Jurkat, Clone E6-1 (cell line): ENCODE data around the gene TBC1D22A.

Experiments
- DNase-seq: peaks from one replicate; pipeline ENCODE4 v3.0.0-alpha.2; 2011; ENCODE audit warnings: low read depth, low spot score
- H3K4me3 ChIP-seq: 2 replicates; pipeline ENCODE4 v1.5.1; 2011; ENCODE audit warnings: mild to moderate bottlenecking, low read length, control low read depth, moderate library complexity

The TBC1D22A gene

DNA sequence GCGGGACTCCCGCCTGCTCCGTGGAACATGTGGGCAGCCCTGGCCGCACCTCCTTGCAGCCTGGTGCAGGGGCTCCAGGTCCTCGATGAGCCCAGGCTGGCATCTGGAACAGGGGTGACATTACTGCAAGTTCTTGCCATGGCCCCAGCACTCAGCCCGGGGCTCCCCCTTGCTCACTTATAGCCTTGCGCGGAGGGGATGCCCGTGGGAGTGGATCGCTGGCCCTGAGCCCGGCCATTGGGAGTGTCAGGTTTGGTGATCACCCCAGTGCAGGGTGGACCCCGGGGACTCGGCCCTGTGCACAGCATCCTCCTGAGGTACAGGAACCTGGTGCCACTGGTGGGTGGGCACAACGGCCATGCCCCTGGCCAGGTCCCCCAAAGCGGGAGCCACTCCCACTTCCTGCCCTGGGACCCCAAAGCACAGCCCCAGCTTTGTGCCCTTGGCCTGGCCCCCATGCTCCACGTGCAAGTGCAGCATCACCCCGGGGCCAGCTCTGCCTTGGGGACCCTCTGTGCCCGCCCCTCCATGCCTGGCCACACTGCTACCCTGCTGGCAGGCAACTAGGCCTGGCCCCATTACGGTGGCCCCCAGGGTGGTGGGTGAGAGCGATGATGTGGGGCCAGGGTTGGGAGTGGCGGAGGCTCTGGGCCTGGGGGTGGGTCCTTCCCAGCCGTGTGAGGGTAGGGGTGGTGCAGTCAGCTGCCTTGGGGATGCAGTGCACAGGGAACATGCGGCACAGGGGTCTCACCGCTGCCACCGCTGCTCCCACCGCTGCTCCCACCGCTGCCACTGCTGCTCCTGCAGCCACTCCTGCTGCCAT, 439.8 kb downstream of the TBC1D22A start:
- DNase-seq, result no peak
- no peak overlapping the region for H3K4me3 ChIP-seq

DNA sequence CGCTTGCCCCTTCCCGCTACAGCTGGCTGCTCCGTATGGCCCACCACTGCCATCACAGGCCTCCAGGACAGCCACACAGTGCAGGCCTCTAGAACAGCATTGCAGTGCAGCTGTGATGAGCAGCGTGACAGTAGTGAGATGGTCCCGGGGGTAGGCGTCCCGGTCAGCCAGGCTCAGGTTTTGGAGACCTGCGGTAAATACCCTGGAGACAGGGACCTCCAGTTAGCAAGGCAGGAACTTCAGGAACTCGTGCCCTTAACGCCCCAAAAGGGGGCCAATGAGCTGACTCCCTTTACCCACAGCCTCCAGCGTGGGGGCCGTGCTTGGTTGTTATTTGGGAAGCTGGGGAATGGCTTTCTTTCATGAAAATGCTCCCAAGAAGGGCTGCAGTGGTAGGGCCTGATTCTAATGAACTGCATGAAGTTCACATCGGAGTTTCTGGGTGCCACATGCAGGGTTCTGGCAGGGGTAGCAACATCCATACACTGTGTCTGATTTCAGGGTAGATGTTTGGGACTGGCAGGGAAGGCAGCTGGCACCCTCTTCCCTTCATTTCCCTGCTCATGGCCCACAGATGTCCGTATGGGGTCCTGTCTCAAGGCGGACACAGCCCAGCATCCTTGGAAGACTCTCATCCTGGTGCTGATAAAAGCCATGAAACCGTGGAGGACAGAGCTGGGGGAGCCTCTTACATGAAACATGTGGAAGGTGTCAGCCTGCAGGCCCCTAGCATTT, 440.5 kb downstream of the TBC1D22A start:
- H3K4me3 ChIP-seq, result no peak overlapping the region
- no peak for DNase-seq

DNA sequence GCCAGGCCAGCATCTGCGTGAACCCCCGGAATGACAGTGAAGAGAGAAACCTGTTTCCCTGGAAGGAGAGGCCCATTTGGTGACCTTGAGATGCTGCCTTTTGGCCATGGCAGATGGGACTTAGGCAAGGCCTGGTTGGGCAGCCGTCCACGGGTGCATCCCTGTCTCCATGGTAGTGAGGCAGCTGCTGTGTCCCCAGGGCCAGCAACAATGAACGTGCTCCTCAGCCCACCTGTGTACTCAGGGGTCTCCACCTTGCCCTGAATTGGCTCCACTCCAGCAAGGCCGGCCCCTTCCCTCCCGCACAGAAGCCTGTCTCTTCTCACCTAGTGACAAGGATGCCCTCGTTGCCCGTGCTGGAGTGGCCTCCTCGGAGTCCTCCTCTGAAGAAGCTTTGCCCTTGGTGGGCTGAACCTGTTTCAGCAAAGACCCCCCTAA, 441.1 kb downstream of the TBC1D22A start:
- H3K4me3 ChIP-seq, result no peak overlapping the region
- no peak for DNase-seq

DNA sequence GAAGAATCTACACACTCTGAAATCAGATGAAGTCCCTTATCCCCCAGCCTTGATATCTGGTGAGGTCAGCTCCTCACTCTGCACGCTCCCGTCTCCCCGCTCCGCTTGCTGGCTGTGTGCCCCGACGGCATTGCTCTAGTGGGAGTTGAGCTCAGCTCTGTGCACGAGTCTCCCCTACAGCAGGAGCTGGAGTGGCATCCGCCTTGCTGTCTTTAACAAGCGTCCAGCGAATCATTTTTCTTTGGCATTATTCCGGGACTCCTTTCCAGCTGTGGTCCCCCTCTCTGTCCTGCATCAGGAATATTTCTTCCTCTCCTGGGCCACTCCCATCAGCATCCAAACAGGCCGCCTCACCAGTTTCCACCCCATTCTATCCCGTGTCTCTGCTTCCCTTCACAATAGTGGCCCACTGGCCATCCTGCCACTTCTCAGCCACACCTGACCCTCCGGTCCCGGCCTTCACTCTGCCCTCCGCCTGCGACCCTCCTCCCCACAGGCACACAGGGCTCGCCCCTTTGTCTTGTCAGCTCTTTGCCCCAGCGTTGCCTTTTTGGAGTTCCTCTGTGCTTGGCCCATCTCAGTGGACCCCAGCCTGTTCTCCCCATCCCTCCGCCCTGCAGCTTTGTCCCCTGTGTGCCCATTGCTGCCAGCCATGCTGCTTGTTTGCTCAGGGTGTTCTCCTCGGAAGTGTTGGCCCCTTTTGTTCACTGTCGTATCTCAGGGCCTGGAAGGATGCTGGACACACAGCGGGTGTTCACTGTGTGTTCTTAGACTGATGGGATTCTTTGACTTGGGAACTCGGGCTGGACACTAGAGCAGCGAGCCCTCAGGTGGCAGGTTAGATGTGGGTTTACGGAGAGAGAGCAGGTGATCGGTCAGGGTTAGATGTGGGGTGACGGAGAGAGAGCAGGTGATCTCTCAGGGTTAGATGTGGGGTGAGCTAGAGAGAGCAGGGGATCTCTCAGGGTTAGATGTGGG, 441.8 kb downstream of the TBC1D22A start:
- DNase-seq, result no peak
- H3K4me3 ChIP-seq, result no peak overlapping the region

DNA sequence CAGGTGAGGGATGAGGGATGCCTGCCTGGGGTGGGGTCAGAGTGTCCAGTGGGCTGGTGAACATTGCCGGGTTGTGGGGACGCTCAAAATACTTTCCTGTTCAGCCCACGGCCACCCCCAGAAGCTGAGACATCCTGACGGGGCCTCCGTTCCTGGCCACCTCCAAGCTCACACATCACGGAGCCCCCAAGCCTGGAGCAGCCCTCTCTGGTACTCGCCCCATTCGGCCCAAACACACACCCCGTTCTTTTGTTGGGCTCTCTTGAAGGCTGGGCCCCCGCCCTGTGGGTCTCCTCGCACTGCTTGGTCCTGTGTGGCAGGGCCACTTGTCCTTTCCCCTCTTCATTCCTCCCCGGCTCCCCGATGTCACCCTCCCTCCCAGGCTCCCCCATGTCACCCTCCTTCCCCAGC, 442.6 kb downstream of the TBC1D22A start:
- DNase-seq, result no peak

DNA sequence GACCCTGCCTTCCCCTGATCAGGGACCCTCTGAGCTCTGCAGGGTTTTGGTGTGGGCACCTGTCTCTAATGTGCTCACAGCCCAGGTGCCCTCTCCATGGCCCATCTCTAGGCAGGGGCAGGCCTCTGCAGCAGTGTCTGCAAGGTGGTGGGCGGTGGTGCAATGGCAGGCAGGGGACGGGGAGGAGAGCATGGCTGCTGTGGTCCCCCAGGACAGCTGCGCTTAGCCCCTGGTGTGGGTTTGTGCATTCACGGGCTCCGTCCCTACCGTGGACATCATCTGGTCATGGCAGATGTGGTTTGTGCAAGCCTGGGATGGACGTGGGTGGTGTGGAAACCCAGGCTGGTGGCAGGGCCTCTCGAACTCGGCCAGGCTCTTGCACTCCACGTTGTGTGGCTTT, 443.1 kb downstream of the TBC1D22A start:
- DNase-seq, result no peak
- no peak overlapping the region for H3K4me3 ChIP-seq

More for the DNA sequence above, 442.6 kb downstream of the TBC1D22A start:
- no peak overlapping the region for H3K4me3 ChIP-seq

DNA sequence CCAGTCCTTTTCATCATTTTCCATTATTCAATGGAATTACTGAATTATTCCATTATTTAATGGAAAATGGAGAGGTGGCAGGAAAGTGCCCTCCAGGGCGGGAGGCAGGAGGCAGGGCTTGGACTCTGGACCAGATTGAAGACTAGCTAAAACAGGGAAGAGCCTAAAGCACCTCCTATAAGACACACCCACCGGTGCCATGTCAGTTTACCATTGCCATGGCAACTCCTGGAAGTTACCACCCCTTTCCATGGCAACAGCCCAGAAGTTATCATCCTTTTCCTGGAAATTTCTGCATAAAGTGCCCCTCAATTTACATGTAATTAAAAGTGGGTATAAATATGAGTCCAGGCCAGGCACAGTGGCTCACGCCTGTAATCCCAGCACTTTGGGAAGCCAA, 443.7 kb downstream of the TBC1D22A start:
- H3K4me3 ChIP-seq, result no peak overlapping the region
- no peak for DNase-seq

DNA sequence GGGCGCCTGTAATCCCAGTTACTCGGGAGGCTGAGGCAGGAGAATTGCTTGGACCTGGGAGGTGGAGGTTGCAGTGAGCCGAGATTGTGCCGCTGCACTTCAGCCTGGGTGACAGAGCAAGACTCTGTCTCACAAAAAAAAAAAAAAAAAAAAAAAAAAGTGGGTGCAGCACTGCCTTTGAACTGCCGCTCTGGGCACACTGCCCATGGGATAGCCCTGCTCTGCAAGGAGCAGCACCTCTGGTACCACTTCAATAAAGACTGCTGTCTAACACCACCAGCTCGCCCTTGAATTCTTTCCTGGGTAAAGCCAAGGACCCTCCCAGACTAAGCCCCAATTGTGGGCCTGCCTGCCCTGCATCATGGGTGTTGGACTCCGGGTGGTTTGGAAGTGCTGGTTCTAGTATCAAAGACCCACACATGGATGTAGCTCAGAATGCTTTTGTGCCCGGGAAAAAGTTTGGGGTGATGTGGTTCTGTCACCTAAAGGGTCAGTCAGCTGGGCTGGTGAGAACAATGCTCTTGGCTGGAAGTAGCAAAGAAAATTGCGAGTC, 444.3 kb downstream of the TBC1D22A start:
- DNase-seq, result no peak
- no peak overlapping the region for H3K4me3 ChIP-seq

DNA sequence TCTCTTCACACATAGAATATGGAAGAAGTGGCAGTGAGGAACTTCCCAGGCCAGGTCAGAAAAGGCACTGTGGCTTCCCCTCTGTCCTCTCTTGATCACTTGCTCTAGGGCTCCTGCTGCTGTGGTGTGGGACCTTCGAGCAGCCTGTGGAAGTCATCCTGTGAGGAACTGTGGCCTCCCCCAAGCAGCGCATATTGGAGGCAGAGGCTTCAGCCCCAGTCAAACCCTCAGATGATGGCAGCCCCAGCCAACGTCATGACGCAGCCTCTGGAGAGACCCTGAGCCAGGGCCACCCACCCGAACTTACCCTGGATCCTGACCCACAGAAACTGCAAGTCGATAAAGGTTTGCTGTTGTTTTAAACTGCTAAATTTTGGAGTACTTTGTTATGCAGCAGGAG, 444.9 kb downstream of the TBC1D22A start:
- H3K4me3 ChIP-seq, result no peak overlapping the region
- DNase-seq, result no peak

DNA sequence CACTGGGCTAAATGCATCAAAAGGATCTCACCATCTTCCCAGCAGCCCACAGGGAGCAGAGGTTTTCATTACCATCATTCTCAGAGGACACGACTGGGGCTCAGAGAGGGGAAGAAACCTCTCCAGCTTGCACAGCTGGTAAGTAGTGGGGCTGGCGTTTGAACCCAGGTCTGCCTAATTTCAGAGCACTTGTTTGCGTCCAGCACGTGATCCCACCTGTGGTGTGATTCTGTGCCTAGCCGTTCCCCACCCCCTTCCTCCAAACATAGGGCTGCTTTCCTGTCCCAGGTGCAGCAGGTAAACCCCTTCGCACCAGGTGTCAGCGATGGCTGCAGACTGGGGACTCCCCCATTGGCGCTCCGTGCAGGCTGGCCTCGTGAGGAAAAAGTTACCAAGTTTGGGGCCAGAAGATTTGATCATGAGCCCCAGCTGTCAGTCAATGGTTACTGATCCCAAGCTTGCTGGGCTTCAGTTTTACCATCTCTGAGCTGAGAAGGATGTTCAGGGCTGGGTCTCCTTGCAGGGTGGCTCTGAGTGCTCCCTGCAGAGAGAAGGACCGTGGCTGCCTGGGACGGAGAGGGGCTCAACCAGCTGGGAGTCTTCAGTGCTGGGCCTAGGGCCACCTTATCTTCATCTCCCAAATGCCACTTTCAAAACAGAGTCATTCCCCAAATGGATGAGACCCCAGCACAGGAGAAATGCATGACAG, 445.6 kb downstream of the TBC1D22A start:
- no peak overlapping the region for H3K4me3 ChIP-seq
- DNase-seq, result no peak

DNA sequence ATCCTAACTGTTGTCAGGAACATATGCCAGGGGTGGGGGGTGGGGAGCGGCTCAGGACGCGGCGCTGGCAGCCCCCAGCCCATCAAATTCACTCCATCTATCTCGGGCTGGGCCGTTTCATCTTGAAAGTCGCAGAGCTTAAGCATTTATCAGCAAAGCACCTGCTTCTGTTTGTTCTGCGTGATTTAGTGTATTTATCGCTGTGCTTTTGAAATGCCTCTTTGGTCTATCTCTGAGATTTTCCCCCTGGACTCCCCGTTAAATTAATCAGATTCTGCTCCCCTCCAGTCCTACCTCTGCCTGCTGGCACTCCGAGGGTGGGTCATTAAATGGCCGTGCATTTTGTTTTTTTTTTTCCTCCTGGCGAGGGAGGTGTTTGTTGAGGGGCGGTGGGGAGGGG, 446.2 kb downstream of the TBC1D22A start:
- DNase-seq, result no peak
- H3K4me3 ChIP-seq, result no peak overlapping the region

DNA sequence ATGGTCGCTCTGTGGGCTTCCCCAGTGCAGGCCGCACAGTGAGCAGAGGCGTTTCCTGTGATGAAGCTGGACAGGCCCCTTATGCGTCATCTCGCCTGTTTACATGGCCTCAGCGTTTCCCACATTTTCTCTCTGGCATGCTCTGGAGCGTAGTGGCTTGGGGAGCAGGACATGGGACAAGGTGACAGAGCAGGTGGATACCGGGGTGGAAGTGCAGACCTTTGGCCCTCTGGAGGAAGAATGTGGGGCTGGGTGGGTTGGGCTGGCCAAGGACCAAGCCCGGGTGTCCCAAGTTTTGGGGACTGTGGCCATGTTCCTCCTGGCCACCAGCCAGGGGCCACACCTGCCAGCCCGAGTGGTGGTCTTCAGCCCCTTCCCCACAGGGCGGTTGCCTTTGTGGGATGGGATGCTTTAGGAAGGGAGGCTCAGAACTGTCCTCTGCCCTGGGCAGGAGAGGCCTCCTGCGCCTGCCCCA, 446.6 kb downstream of the TBC1D22A start:
- no peak for DNase-seq
- no peak overlapping the region for H3K4me3 ChIP-seq

DNA sequence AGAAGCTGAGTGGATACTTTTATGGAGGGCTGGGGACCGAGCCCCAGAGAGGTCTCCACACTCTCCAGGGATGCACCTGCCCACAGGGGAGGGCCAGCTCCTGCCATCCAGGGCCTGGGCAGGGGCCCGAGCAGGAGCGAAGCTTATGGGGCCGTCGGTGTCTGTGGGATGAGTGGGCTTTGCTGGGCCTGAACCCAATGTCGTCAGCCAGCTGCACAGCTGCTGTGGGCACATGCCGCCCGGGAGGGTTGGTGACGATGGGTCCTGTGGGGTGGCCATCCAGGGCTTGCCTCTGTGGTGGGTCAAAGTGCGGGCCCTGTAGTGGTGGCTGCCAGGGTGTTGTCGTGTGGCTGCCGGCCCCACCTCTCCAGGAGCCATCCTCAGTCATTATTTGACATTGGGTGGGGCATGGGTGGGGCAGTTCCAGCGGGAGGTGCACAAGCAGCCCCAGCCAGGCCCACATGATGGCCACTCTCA, 447.1 kb downstream of the TBC1D22A start:
- H3K4me3 ChIP-seq, result no peak overlapping the region
- no peak for DNase-seq

DNA sequence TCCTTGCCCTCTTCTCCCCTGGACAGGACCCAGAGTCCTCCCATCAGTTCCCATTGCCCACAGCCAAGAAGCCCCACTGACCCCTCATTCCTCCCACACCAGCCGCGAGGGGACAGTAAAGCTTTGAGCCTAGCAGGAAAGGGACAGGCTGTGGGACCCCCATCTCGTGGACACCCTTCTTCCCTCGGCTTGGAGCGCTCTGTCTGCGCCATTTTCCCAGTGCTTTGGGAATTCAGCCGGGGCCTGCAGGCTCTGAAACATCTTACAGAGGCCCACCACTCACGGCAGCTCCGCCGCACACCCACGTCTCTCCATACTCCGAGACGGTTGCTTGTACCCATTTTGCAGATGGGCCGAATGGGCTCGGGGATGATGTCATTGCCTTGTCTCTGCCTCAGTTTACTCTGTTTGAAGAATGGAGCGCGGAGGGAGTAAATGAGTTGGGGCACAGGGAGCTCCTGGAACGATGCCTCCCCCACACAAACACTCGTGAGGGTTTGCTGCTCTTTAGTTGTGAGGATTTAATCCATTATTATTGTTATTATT, 447.7 kb downstream of the TBC1D22A start:
- no peak overlapping the region for H3K4me3 ChIP-seq
- no peak for DNase-seq

DNA sequence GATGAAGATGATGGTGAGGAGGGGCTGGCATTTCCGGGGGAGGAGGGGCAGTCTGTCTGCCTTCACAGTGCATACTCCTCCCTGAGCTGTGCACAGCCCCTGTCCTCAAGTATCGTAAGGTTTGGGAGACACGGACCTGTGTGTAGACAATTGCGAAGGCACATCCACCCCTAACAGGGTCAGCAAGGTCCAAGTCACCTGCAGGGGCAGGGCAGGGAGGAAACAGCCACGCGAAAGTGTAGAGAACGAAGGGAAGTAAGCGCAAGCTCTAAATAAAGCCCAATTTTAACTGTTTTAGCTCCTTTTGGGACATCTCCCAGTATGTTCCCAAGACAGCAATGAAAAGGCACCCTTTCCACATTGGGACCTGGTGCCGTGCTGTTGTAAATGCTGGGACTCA, 448.2 kb downstream of the TBC1D22A start:
- no peak for DNase-seq
- H3K4me3 ChIP-seq, result no peak overlapping the region

DNA sequence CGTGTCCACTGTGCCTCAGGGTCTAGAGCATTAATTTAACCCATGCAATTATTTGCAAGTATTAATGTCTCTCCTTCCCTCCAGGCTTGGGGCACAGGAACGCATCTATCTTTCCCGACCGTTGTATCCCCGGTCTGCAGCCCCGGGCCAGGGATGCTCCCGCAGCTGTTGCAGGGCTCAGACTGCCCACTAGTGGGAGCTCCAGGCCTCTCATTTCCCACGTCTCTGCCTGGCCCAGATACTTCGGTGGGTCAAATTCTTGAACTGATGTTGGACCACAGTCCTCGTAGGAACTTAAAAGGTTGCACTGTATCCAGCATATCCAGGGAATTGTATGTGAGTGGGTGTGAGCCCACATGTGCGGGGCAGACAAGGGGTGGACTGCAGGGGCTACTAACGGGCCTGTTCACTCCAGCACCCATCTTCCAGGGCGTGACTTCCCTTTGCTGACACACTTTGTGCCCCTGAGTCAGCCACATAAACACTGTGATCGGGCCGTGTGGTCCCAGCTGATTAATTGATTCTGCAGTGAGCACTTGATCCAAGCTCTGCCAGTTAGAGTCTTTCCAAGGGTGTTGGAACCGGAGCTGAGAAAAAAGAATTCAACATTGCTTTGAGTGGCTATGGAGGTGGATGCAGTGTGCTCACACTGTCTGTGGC, 451.3 kb downstream of the TBC1D22A start:
- peak; percentile 41 for DNase-seq

DNA sequence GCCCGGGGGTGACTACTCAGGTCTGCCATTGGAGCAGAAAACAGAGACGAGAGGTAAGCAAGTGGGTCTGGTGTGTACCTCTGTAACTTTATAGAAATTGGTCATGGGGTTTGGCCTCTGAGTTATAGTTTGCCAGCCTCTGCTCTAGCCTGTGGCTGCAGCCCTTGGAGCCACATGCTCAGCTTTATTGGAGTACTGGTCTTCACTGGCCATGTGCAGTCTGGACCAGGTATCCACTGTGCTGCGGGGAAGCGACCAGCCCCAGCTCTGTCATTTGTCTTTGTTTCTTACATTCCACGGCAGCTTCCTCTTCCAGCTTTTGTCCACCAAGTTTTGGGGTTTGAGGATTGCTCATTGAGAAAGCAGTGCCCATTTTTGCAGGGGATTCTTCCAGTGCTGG, 453.4 kb downstream of the TBC1D22A start:
- H3K4me3 ChIP-seq, result no peak overlapping the region
- no peak for DNase-seq

More for the DNA sequence above, 451.3 kb downstream of the TBC1D22A start:
- no peak overlapping the region for H3K4me3 ChIP-seq
